Inflammatory macrophage treated with lipopolysaccharide for 1 hour (primary cell): ENCODE results near the gene SPATA31A6.
"Not testable (repeated sequence)": the region's sequence is repeated elsewhere in the genome, so short reads cannot be mapped to it uniquely, and the experiment has no call there.

Experiments used
- DNase-seq, 2 donors: peaks; one replicate each; pipeline ENCODE4 v3.0.0-alpha.2; 2020 to 2022

The SPATA31A6 gene

GRCh38 chr9:42183359-42183758, at the start of gene SPATA31A6:
TSS of gene SPATA31A6 (plus strand) at chr9:42183659. CDS start at chr9:42183688, 29 bp downstream.
- DNase-seq: not testable (repeated sequence)

GRCh38 chr9:42160299-42160698, 23.2 kb upstream of the SPATA31A6 start:
- DNase-seq: not testable (repeated sequence)

- DNase-seq: not testable (repeated sequence)
Observed at GRCh38 chr9:42219861-42220260, 36.4 kb downstream of the SPATA31A6 start.

- not testable (repeated sequence) for DNase-seq
Observed at GRCh38 chr9:42223230-42223629, 39.8 kb downstream of the SPATA31A6 start.

GRCh38 chr9:42233031-42233430, 49.6 kb downstream of the SPATA31A6 start:
- DNase-seq: not testable (repeated sequence)

- DNase-seq: not testable (repeated sequence)
Observed at GRCh38 chr9:42234610-42235009, 51.2 kb downstream of the SPATA31A6 start.

GRCh38 chr9:42235352-42235991, 52.0 kb downstream of the SPATA31A6 start:
- not testable (repeated sequence) for DNase-seq

- not testable (repeated sequence) for DNase-seq
Observed at GRCh38 chr9:42236097-42236496, 52.6 kb downstream of the SPATA31A6 start.

- DNase-seq: not testable (repeated sequence)
Observed at GRCh38 chr9:42237381-42237780, 53.9 kb downstream of the SPATA31A6 start.

- DNase-seq: not testable (repeated sequence)
Observed at GRCh38 chr9:42238862-42239261, 55.4 kb downstream of the SPATA31A6 start.
